HG03558 (cell line): Measurements from ENCODE around the gene REXO1.

Experiments used
- ATAC-seq: cut with Tn5 transposase; IDR thresholded peaks from one replicate; pipeline ENCODE4 v1.9.1; 2021; ENCODE audit warnings: moderate number of reproducible peaks; ENCODE audit not compliant: unreplicated experiment; ENCODE audit errors: extremely low read depth

The REXO1 gene

DNA sequence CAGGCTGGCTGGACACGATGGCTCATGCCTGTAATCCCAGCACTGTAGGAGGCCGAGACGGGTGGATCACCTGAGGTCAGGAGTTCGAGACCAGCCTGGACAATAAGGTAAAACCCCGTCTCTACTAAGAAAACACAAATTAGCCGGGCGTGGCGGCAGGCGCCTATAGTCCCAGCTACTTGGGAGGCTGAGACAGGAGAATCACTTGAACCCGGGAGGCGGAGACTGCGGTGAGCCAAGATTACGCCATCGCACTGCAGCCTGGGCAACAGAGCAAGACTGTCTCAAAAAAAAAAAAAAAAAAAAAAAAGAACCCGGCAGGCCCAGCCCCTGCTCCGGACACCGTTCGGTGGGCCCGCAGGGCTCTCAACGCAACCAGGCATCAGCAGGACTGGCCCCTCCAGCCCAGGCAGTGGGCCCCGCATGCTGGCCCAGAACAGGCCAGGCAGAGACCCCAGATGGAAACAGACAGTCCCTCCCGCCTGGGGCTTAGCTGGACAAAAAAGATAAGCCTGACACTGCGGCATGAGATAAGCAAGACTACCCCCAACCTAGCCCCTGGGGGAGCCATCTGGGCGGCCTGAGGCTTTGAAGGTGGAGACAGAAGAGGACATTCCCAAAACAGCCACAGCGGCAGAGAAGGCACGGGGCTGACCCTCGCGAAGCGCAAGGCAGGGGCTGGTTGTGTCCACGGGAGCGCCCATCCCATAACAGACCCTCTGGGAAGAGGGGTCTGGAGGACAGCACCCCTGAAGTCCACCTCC lies 11.6 kb downstream of the REXO1 start:
- no peak for ATAC-seq

GRCh38 chr19:1833540-1833939 lies 14.7 kb downstream of the REXO1 start:
- ATAC-seq: no peak

DNA sequence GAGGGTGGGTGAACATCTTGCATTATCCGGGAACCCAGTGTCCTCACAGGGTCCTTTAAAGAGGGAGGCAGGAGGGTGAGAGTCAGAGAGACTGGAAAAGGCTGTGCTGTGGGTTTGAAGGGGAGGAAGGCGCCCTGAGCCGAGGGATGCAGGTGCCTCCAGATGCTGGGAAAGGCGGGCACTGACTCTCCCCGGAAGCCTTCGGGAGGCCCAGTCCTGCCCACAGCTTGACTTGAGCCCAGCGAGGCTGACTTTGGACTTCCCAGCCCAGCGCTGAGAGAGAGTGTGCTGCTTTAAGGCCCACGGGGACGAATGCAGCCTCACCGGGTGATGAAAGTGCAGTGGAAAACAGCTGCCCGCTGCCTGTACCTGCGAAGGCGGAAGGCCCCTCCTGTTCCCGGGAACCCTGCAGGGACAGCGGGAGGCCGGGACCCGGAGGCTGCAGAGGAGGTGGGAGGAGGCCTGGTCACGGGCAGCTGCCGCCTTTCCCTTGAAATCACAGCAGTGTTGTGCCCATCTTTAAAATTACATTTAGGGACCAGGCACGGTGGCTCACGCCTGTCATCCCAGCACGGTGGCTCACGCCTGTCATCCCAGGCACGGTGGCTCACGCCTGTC lies 16.1 kb downstream of the REXO1 start:
- no peak for ATAC-seq

GRCh38 chr19:1830978-1831377 lies 17.3 kb downstream of the REXO1 start:
- no peak for ATAC-seq

DNA sequence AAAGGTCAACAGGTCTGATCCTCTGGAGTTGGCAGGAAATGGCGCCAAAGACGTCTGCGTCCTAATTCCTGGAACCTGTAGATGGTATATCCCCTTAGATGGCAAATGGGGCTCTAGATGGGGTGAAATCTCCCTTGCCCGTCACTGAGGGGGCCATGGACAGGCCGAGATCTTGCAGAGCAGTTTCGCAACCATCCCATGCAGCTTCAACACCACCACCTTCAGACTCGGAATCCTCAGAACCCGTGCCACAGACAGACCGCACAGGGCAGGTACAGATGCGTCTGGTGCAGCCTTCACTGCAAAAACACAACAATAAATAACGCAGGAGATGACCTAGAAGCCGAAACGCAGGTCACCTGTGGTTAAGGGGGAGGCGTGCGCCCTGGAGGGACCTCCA lies 17.7 kb downstream of the REXO1 start:
- ATAC-seq: no peak

DNA sequence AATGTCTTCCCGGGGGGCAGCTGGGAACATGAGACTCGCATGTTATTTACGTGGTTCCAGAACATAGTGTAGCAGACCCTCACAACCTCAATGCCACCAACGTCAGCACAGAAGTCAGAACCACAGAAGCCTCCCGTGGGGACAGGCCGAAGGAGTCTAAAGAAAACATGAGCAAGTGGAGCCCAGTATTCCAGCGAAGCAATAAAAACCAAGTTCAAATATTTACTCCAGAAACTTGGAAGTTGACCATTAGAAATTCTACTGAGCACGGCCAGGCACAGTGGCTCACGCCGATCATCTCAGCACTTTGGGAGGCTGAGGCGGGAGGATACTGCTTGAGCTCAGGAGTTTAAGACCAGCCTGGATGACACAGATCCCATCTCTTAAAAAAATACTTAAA lies 18.3 kb downstream of the REXO1 start:
- ATAC-seq: no peak

DNA sequence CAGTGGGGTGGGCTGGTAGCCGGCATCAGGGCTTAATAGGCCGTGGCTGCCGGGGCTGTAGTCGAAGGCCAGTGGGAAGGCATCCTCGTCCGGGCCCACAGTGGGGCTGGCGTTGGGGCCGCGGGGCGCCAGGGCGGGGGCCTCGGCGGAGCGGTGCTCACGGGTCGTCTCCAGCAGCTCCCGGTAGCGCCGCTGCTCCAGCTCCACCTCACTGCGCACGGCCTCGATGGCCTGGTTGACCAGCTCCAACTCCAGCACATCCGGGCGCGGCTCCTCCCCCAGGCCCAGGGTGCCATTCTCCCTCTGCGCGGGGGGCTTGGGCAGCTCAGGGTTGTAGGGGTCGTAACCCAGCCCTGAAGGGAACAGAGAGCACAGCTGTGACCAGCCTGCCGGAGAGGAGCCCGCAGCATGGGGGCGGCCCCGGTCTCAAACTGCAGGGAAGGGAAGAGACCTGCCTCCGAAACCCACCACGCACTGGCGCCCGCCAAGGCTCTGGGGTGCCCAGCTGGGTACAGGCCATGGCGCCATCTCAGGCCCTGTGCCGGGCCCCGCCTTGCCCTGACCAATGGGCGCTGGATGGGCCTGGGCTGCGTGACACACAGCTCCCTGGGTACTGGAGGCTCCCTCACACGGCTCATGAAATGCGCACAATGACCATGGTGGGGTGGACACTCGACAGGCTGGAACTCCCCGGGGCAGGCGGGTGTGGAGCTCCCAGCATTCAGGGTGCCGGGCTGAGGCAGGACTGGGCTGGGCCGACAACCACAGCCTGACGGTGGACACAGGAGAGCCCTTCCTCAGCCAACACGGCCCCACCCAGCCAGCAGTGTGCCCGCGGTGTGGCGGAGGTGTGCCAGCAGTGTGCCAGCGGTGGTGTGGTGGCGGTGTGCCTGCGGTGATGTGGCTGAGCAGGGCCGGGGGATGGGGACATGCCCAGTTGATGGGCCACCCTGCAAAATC lies 19.7 kb downstream of the REXO1 start:
- ATAC-seq: no peak

GRCh38 chr19:1827566-1828278 lies 20.6 kb downstream of the REXO1 start:
- no peak for ATAC-seq

DNA sequence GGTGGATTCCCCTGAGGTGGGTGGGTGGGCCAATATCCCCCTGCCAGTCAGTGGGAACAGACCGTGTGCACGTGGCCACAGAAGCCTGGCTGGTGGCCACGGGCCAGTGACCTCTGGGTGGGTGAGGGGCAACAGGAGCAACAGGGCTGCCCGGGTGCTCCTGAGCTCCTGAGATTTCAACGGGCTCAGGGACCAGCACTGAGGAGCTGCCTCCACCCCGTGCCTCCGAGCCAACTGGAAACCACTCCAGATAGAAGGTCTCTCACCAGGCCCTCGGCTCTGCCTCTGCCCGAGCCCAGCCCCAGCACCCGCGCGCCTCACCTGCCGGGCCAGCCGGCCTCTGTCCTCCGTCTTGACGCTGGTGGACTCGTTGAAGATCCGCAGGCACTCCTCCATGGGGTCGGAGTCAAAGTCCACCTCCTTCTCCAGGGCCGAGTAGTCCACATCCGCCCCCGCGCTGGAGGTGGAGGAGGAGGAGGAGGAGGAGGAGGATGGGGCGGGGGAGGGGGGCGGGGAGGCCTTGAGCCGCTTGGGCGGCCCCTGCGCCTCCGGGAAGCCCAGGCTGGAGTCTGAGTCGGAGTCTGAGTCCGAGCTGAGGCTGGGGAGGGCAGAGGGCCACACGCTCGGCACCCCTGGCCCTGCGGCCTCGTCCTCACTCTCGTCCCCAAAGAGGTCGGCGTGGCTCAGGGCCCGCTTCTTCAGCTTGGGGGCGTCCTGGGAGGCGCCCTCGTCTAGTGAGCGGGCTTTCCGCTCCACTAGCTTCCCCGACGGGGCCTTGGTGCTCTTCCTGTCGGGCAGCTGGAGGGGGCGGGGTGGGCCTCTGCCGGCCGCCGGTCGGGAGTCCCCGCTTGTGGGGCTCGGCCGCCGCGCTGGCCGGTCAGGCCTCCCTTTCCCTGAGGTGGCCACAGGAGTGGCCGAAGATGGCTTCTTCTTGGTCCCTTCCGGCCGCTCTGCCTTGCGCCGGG lies 21.4 kb downstream of the REXO1 start:
- ATAC-seq: no peak

DNA sequence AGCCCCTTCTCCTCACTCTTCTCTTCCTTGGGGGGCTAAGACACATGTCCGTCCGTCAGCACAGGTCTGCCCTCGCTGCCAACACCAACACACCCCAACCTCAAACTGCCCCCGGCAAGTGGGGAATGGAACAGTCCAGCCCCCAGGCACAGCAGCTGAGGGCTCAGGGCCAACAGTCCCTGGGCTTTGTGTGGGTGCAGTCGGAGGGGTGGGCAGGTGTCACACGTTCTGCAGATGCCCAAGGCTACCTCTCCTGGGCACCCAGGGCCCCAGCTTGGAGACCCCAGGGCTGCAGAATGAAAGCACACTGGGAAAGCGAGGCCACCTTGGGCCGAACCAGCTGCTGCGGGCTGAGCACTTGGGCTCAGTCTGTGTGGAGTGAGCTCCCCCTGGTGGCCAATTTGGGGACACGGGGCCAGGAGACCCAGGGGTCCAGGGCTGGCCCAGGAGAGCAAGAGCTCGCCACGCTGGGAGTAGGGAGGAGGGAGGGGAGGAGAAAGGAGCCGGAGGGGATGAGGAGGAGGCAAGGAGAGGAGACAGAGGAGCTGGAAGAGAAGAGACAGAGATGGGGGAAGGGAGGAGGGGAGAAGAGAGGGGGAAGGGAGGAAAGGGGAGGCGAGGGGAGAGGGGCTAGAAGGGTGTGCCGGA lies 22.2 kb downstream of the REXO1 start:
- no peak for ATAC-seq

GRCh38 chr19:1824252-1824622 lies 24.0 kb downstream of the REXO1 start:
- no peak for ATAC-seq

GRCh38 chr19:1823539-1824251 lies 24.6 kb downstream of the REXO1 start:
- no peak for ATAC-seq

GRCh38 chr19:1823020-1823419 lies 25.3 kb downstream of the REXO1 start:
- no peak for ATAC-seq

DNA sequence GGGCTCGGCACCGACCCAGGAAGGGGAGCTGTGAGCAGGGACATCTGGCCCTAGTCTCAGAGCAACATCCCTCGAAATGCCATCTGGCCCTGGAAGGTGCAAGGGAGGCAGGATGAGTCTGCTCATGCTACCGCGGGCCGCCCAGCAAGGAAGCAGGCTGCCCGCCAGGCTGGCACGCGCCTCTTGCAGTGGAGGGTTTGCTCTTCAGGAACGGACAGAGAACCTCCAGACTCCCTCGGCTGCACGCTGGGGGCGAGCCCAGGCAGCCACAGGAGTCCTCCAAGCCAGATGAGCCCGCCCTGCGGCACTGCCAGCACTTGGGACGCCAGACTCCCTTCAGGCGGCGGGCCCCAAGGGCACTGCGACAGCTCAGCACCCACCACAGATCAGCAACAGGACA lies 26.1 kb downstream of the REXO1 start:
- ATAC-seq: no peak

GRCh38 chr19:1819341-1820255 lies 28.7 kb downstream of the REXO1 start:
- ATAC-seq: no peak

DNA sequence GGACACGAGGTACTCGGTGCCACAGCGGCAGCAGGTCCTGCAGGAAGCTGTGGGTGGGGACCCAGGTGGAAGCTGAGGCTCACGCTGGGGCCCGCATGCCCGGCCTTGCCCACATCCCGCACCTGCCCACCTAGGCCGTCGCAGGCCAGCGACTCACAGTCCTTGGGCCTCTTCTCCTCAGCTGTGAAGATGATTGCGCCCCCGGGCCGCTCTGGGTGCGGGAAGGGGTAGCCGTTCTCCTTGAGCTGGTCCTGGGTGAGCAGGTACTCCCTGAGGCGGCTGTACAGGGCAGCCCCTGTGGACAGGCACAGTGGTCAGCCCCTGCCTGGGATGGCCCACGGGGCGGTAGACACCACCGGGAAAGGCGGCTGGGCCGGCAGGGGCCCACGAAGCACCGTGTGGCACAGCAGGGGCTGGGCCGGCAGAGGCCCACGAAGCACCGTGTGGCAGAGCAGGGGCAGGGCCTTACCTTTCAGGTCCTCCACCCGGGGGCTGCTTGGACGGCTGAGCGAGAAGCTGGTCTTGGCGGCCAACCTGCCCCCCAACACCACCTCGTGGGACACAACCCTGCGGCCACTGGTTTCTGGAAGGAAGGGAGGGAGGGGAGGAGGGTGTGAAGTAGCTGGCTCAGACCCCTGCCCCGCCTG lies 29.6 kb downstream of the REXO1 start:
- ATAC-seq: no peak
